ES-I3 (cell line): ENCODE measurements around the gene FGGY.
"Not testable (repeated sequence)": the region's sequence is repeated elsewhere in the genome, so short reads cannot be mapped to it uniquely, and the experiment has no call there.

ENCODE experiments used
- H3K36me3 ChIP-seq: 2 replicates; pipeline ENCODE4 v1.6.1; 2013; ENCODE audit warnings: mild to moderate bottlenecking, low read length, control low read depth, moderate library complexity; ENCODE audit not compliant: insufficient read depth
- H3K4me1 ChIP-seq: 2 replicates; pipeline ENCODE4 v1.6.1; 2013; ENCODE audit warnings: mild to moderate bottlenecking, control low read depth, low read length; ENCODE audit not compliant: insufficient read depth
- H3K9ac ChIP-seq: 2 replicates; pipeline ENCODE4 v1.6.1; 2013; ENCODE audit warnings: low read depth, mild to moderate bottlenecking, low read length, moderate library complexity
- H3K9me3 ChIP-seq: 2 replicates; pipeline ENCODE4 v1.6.1; 2013; ENCODE audit warnings: mild to moderate bottlenecking, low read length, moderate library complexity; ENCODE audit not compliant: control insufficient read depth, insufficient read depth

The FGGY gene

DNA sequence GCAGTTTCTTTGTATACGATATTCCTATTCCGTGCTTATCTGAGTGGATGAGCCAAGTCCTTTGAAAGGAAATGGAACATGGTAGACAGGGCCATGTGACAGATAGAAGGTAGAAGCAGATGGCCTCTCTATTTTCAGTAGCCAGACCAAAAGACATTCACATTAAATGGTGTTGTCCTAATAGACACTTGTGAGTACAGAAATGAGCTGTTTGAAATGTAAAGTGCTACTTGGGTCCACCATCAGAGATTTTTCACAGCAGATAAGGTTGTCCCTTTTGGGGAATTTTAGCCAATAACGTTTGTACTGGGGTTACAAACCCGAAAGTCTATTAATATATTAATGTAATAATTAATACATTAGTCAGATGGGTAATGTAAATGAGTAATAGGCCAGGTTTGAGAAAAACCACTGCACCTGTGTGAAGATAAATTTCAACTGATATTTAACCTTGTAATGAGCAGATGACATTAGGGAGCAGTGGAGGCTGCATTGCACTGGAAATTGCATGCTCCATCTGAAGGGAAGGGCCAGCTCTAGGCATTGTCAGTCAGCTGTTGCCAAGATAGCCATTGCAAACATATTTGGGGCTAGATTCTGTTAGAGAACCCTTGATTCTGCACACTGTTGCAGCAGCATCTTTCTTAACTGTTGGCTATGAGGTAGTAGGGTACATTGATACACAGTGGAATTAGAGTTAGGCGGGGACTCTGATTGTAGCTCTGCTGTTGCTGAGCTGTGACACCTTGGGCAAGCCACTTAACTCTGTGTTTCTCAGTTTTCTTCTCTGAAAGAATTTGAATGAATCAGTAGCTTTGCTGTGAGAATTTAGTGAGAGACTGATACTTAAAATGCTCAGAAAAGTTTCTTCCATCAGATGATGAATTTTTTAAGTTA lies 43.8 kb downstream of the FGGY start:
- H3K9me3 ChIP-seq: no peaks in the 10 kb centered on the region
- H3K4me1 ChIP-seq: no peaks in the 10 kb centered on the region
- H3K9ac ChIP-seq: no peak overlapping the region
- no peaks in the 10 kb centered on the region for H3K36me3 ChIP-seq

DNA sequence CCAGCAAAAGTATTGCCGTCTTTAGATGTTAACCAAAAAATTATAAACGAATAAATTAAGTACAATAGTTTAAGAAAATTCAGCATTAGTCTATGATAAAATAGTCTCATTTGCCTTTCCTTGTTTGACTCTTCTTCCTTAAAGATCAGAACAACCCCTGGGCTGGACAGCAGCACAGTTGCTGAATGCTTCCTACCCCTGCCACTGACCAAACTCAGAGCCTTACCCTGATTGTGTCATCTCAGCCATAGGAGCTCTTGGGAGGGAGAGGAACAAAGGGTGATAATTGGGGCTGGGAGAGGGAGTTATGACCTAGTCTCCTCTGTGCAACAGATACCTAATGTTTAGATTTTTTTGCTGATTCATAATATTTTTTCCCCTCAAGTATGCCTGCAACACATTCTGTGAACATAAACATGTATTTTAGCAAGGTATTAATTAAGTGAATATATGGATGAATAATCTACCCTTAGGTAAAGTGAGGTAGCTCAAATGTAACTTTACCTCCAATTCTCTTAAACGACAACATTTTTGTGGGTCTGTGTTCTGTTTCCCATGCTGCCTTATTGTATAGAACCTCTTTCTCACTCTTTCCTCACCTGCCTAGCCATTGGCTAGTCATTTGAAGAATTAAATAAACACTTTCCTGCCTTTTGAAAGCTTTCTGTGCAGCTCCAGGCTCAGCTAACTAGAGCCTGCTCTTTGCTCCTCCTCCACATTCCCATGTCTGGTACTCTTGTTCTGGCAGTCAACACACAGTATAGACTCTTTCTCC lies 46.1 kb downstream of the FGGY start:
- Histone ChIP-seq H3K4me1 (no peaks in the 10 kb centered on the region), H3K9ac (no peak overlapping the region), H3K9me3 (no peaks in the 10 kb centered on the region), H3K36me3 (no peaks in the 10 kb centered on the region)

- no peaks in the 10 kb centered on the region for H3K36me3 ChIP-seq
- no peak overlapping the region for H3K9ac ChIP-seq
- H3K4me1 ChIP-seq: no peaks in the 10 kb centered on the region
- H3K9me3 ChIP-seq: no peaks in the 10 kb centered on the region
These were observed 46.6 kb downstream of the FGGY start for GRCh38 chr1:59343576-59343840.

DNA sequence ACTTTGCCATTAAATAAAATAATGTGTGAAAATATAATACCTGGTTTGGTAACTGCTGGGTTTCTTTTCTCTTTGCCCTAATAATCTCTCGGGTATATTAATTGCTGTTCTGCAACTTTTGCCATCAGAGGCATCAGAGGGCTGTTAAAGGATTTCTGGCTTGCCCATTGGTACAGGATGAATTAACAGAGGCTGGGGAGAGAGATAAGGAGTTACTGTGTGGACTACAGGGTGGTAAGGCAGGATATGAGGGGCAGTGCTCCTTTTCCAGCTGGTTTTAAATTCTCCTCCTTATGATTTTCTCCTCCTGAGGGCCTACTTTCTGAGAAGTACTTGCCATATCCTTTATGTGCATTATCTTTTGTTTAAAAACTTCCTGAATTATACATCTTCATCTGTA lies 48.3 kb downstream of the FGGY start:
- Histone ChIP-seq H3K4me1 (no peaks in the 10 kb centered on the region), H3K36me3 (no peaks in the 10 kb centered on the region), H3K9me3 (no peaks in the 10 kb centered on the region), H3K9ac (no peak overlapping the region)

DNA sequence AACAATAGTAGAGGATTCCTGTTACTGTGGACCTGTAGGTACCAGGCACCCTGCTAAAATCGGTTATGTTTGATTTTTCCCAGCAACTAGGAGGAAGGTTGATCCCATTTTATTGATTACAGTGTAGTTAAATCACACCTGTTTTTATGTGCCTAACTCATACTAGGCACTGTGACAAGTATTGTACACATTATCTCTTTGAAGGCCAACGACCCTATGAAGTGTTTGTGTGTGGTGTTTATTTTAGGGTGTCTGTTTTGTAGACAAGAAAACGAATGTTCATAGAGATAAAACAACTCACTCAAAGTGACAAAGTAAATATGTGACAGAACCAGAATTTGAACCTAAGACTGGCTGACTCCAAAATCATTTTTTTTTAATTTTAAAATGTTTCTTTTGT lies 49.5 kb downstream of the FGGY start:
- H3K9ac ChIP-seq: no peak overlapping the region
- H3K9me3 ChIP-seq: no peaks in the 10 kb centered on the region
- no peaks in the 10 kb centered on the region for H3K36me3 ChIP-seq
- H3K4me1 ChIP-seq: no peaks in the 10 kb centered on the region

DNA sequence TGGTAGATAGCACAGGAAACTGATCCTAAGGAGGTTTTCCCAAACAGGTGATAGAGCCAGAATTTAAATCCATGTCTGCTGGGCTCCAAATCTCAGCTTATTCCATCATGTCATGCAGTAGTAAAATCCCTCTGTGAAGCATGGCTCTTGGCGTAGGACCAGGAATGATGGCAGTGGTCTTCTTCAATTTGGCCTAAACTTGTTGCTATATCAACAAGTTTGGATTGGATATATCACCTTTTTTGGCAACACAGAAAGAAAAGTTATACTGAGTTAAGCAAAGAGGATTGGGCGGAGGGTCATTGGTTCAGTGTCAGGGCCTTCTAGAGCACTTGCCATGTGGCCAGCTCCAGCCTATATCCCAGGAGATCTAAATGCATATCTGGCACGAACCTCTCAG lies 52.2 kb downstream of the FGGY start:
- Histone ChIP-seq H3K36me3 (no peaks in the 10 kb centered on the region), H3K4me1 (no peaks in the 10 kb centered on the region), H3K9ac (no peak overlapping the region), H3K9me3 (no peaks in the 10 kb centered on the region)

- Histone ChIP-seq H3K36me3 (no peaks in the 10 kb centered on the region), H3K9ac (no peak overlapping the region), H3K4me1 (0 out of 2 replicates have a peak, but pooled peaks cover 2% of the 10 kb centered on the region), H3K9me3 (no peaks in the 10 kb centered on the region)
These were observed 53.6 kb downstream of the FGGY start for GRCh38 chr1:59350521-59350920.

GRCh38 chr1:59352065-59352464 lies 55.2 kb downstream of the FGGY start:
- Histone ChIP-seq H3K9ac (no peak overlapping the region), H3K9me3 (no peaks in the 10 kb centered on the region), H3K4me1 (0 out of 2 replicates have a peak, but pooled peaks cover 2% of the 10 kb centered on the region), H3K36me3 (no peaks in the 10 kb centered on the region)

DNA sequence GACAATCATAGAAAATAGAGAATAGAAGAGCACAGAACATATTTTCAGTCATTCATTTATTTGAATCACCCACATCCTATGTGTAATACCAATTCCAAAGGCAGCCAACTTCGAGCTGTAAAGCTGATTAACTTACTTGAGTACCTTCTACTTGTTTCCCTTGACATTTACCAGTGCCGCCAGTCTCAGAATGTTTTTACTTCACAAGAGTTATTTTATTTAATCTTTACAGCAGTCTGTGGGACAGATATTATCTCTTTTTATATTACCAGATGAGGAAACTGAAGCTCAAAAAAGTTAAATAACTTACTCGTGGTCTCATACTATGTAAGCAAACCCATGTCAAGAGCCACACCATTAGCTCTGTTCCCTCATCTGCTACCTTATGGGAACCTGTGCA lies 56.6 kb downstream of the FGGY start:
- H3K9me3 ChIP-seq: no peaks in the 10 kb centered on the region
- no peaks in the 10 kb centered on the region for H3K36me3 ChIP-seq
- no peak overlapping the region for H3K9ac ChIP-seq
- H3K4me1 ChIP-seq: 0 out of 2 replicates have a peak, but pooled peaks cover 2% of the 10 kb centered on the region

DNA sequence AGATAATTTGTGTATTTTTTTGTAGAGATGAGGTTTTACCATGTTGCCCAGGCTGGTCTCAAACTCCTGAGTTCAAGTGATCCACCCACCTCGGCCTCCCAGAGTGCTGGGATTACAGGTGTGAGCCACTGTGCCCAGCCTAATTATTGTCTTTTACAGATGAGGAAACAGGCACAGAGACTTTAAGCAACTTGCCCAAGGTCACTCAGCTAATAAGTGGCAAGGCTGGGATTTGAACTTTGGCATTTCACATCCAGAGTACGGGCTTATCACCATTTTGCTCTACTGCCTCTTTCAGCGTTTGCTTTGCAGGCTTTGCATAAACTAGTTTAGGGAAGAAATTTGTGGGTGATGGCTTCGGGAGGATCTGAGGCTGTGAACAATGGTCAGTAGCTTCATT lies 57.3 kb downstream of the FGGY start:
- H3K9me3 ChIP-seq, H3K4me1 ChIP-seq, H3K9ac ChIP-seq, H3K36me3 ChIP-seq: not testable (repeated sequence)

DNA sequence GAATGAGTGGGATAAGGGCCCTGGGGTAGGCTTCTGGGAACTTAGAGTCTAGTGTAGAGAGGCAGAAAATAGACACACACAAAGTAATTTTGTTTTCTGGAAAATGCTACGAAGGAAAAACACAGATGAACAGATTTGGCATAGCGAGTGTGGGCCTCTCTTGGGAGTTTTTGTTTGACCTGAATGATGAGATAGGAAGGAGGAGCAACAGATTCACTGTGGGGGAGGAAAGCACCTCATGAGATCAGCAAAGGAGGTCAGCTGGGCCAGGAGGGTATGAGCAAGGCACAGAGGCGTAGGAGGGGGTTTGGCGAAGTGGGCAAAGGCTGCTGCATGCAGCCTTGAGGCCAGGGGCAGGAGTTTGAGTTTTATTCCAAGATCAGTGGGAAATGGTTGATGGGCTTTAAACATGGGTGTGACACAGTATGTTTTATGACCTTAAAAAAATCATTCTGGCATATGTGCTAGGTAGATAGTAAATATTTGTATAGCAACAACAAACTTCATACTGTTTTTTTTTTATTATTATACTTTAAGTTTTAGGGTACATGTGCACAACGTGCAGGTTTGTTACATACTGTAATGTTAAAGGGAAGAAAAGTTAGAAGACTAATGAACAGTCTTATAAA lies 57.9 kb downstream of the FGGY start:
- no peaks in the 10 kb centered on the region for H3K9me3 ChIP-seq
- H3K36me3 ChIP-seq: no peaks in the 10 kb centered on the region
- 0 out of 2 replicates have a peak, but pooled peaks cover 2% of the 10 kb centered on the region for H3K4me1 ChIP-seq
- H3K9ac ChIP-seq: no peak overlapping the region

- Histone ChIP-seq H3K9ac (no peak overlapping the region), H3K36me3 (no peaks in the 10 kb centered on the region), H3K4me1 (0 out of 2 replicates have a peak, but pooled peaks cover 2% of the 10 kb centered on the region), H3K9me3 (no peaks in the 10 kb centered on the region)
These were observed 58.5 kb downstream of the FGGY start for GRCh38 chr1:59355361-59355760.

- Histone ChIP-seq H3K4me1 (0 out of 2 replicates have a peak, but pooled peaks cover 2% of the 10 kb centered on the region), H3K9ac (no peak overlapping the region), H3K36me3 (no peaks in the 10 kb centered on the region), H3K9me3 (no peaks in the 10 kb centered on the region)
These were observed 59.7 kb downstream of the FGGY start for GRCh38 chr1:59356627-59357026.

GRCh38 chr1:59357645-59358320 lies 60.9 kb downstream of the FGGY start:
- Histone ChIP-seq H3K9me3 (no peaks in the 10 kb centered on the region), H3K9ac (no peak overlapping the region), H3K36me3 (no peaks in the 10 kb centered on the region), H3K4me1 (0 out of 2 replicates have a peak, but pooled peaks cover 2% of the 10 kb centered on the region)
